Endothelial cell of umbilical vein (primary cell): ENCODE results near the gene SERF2. TPM values are rescaled to one million over a fixed set of nuclear protein-coding genes. Genes with fewer than 3 reads are reported as not detected.

Experiments
- BruUV-seq: library from RNA; stranded (reverse); fragments of 400-500 nt; replicated peaks from 2 replicates; lab custom pipeline; 2021; lab: Mats Ljungman, UMichigan
- CTCF ChIA-PET: fragments of 300-600, 350-600 bp; sonication (Branson Sonifier 250); formaldehyde crosslinking; loops from one replicate; lab custom pipeline; 2021; ENCODE audit warnings: antibody characterized with exemption, inconsistent platforms; lab: Charles Lee
- POLR2A ChIA-PET: fragments of 300-600, 350-600 bp; sonication (Branson Sonifier 250); formaldehyde crosslinking; loops from one replicate; lab custom pipeline; 2021; ENCODE audit warnings: antibody characterized with exemption, inconsistent platforms; lab: Charles Lee
- DNase-seq: peaks from one replicate; pipeline ENCODE4 v3.0.0-alpha.2; 2011; ENCODE audit warnings: low read depth, low spot score
- FAIRE-seq: peaks from 2 replicates; lab custom pipeline; 2011; peaks lifted over from hg19 to GRCh38; lab: Jason Lieb, UNC
- H2AFZ ChIP-seq: 2 replicates; pipeline ENCODE4 v1.6.0; 2012; ENCODE audit warnings: low read depth, low read length, control low read depth, inconsistent platforms
- H3K27ac ChIP-seq: 2 replicates; pipeline ENCODE4 v1.5.1; 2011; ENCODE audit warnings: low read depth, mild to moderate bottlenecking, control low read depth, low read length, moderate library complexity; ENCODE audit not compliant: insufficient read depth
- H3K27me3 ChIP-seq, 2 experiments: 2 replicates each; pipeline versions ENCODE4 v1.6.0 to v1.6.1; 2011; ENCODE audit warnings: low read length in 2 of 2, mixed read lengths in 1 of 2; ENCODE audit not compliant: control insufficient read depth in 2 of 2, insufficient read depth in 2 of 2
- H3K36me3 ChIP-seq, 2 experiments: 2 replicates in 1 of 2; 3 replicates in 1 of 2; pipeline ENCODE4 v1.5.1; 2011; ENCODE audit warnings: low read length in 2 of 2, mild to moderate bottlenecking in 1 of 2, moderate library complexity in 1 of 2; ENCODE audit not compliant: control insufficient read depth in 2 of 2, insufficient read depth in 2 of 2; ENCODE audit errors: extremely low read depth in 1 of 2
- H3K4me1 ChIP-seq: 3 replicates; pipeline ENCODE4 v1.5.1; 2011; ENCODE audit warnings: mild to moderate bottlenecking, low read length; ENCODE audit not compliant: control insufficient read depth, insufficient read depth; ENCODE audit errors: extremely low read depth
- H3K4me2 ChIP-seq: 2 replicates; pipeline ENCODE4 v1.6.1; 2011; ENCODE audit warnings: low read length, control low read depth, mixed read lengths; ENCODE audit not compliant: insufficient read depth
- H3K4me3 ChIP-seq, 3 experiments: fragments of 200-600 bp in 1 of 3; sonication (generic), shearing (Covaris generic) in 1 of 3; replicated peaks in 1 of 3; 2 replicates each; pipeline ENCODE4 v1.5.1; 2011 to 2016; ENCODE audit warnings: control low read depth in 3 of 3, low read length in 3 of 3, mild to moderate bottlenecking in 2 of 3, inconsistent platforms in 1 of 3, low read depth in 1 of 3, moderate library complexity in 1 of 3; ENCODE audit not compliant: insufficient read depth in 1 of 3
- H3K79me2 ChIP-seq: 2 replicates; pipeline ENCODE4 v1.6.0; 2012; ENCODE audit warnings: low read length, inconsistent platforms; ENCODE audit not compliant: control insufficient read depth, insufficient read depth
- H3K9ac ChIP-seq: replicated peaks from 2 replicates; pipeline ENCODE3; 2011; ENCODE audit warnings: low read length, control low read depth; ENCODE audit not compliant: insufficient read depth; ENCODE audit errors: extremely low read depth
- H3K9me1 ChIP-seq: replicated peaks from 3 replicates; pipeline ENCODE4 v1.6.0; 2011; ENCODE audit warnings: mild to moderate bottlenecking, low read length; ENCODE audit not compliant: control insufficient read depth, insufficient read depth; ENCODE audit errors: extremely low read depth
- H3K9me3 ChIP-seq: replicated peaks from 2 replicates; pipeline ENCODE4 v1.5.1; 2012; ENCODE audit warnings: low read length, inconsistent platforms; ENCODE audit not compliant: control insufficient read depth, insufficient read depth
- H4K20me1 ChIP-seq: replicated peaks from 2 replicates; pipeline ENCODE3; 2011; ENCODE audit warnings: mild to moderate bottlenecking, low read length; ENCODE audit not compliant: control insufficient read depth, insufficient read depth; ENCODE audit errors: extremely low read depth
- EZH2 ChIP-seq: IDR thresholded peaks from 2 replicates; pipeline ENCODE4 v1.6.1; 2012; ENCODE audit warnings: borderline replicate concordance, low read depth, mild to moderate bottlenecking, moderate library complexity, low read length, inconsistent platforms; ENCODE audit not compliant: severe bottlenecking
- FOS ChIP-seq: IDR thresholded peaks from 2 replicates; pipeline ENCODE4 v1.6.1; 2011; ENCODE audit warnings: mild to moderate bottlenecking, low read length, moderate library complexity, borderline replicate concordance; ENCODE audit not compliant: insufficient read depth
- GATA2 ChIP-seq: IDR thresholded peaks from 2 replicates; pipeline ENCODE4 v1.7.0; 2011; ENCODE audit warnings: low read depth, mild to moderate bottlenecking, moderate library complexity, mixed read lengths, low read length; ENCODE audit not compliant: insufficient read length, insufficient read depth
- JUN ChIP-seq: IDR thresholded peaks from 2 replicates; pipeline ENCODE4 v1.6.1; 2011; ENCODE audit warnings: borderline replicate concordance, low read depth; ENCODE audit not compliant: insufficient read length, insufficient read depth
- MAX ChIP-seq: IDR thresholded peaks from 2 replicates; pipeline ENCODE4 v1.6.1; 2011; ENCODE audit not compliant: insufficient read depth, insufficient read length
- MYC ChIP-seq: IDR thresholded peaks from one replicate; pipeline ENCODE4 v1.6.1; 2011; ENCODE audit warnings: mild to moderate bottlenecking, low read depth, low read length
- POLR2A ChIP-seq: IDR thresholded peaks from 2 replicates; pipeline ENCODE4 v1.6.1; 2012; ENCODE audit warnings: low read depth, mild to moderate bottlenecking, control low read depth, low read length
- POLR2AphosphoS5 ChIP-seq: IDR thresholded peaks from 2 replicates; pipeline ENCODE4 v1.6.1; 2012; ENCODE audit warnings: low read depth, mild to moderate bottlenecking, control low read depth, low read length, moderate library complexity; ENCODE audit not compliant: insufficient read depth
- dilution Hi-C: fragments of 300-500 bp; cut with MboI; formaldehyde crosslinking; loops from one replicate; pipeline ENCODE4 v1.15.0; 2019; ENCODE audit warnings: low sequenced_read_pairs; ENCODE audit not compliant: extremely low pct_ligation_motif_present
- intact Hi-C: fragments of 100-400 bp; cut with micrococcal nuclease; formaldehyde crosslinking; loops from one replicate; pipeline ENCODE4 v1.10.0; 2022
- polyA plus RNA-seq, 4 experiments: library from polyadenylated mRNA; depleted of rRNA in 3 of 4; stranded (reverse) in 3 of 4; unstranded in 1 of 4; fragments of >200 nt; gene quantifications; 2 replicates each; pipeline versions ENCODE4 v1.2.1 to v1.2.3, GENCODE V29; 2011 to 2012; ENCODE audit warnings: missing spikeins in 1 of 4
- total RNA-seq: library from RNA; stranded (reverse); gene quantifications from 2 replicates; pipeline ENCODE4 v1.2.3, GENCODE V29; 2021
- TF ChIP-seq, protein P1 (sequence below), 2 donors: IDR thresholded peaks; 1 replicate in 1 of 2; 2 replicates in 1 of 2; pipeline ENCODE4 v1.5.1; 2011; ENCODE audit warnings: low read length in 2 of 2, mild to moderate bottlenecking in 2 of 2, moderate library complexity in 2 of 2, control low read depth in 1 of 2, inconsistent platforms in 1 of 2, low read depth in 1 of 2; ENCODE audit not compliant: insufficient read depth in 1 of 2; ENCODE audit errors: extremely low read depth in 1 of 2

Gene SERF2
- total and polyA plus RNA-seq, 2 donors (not counting 3 experiments of a cell fraction or from before 2014, with no cell fraction given), result 970 to 1,481 TPM

GRCh38 chr15:43751885-43752284 is 40.2 kb upstream of the SERF2 start:
- Histone ChIP-seq H3K9ac (no peak overlapping the region), H2AFZ (no peak overlapping the region), H3K27me3 (no peaks in the 10 kb centered on the region), H3K9me1 (no peaks in the 10 kb centered on the region), H3K9me3 (no peaks in the 10 kb centered on the region), H3K79me2 (peaks cover 94% of the 10 kb centered on the region), H3K27ac (no peak overlapping the region), H4K20me1 (peaks cover 14% of the 10 kb centered on the region), H3K4me1 (peaks cover 4% of the 10 kb centered on the region), H3K36me3 (peaks cover 7 to 23% of the 10 kb centered on the region in 2 experiments), H3K4me3 (no peak overlapping the region), H3K4me2 (no peak overlapping the region)
- no peak for FAIRE-seq
- BruUV-seq, result no TSS peak
- intact Hi-C loops (no loop called here), dilution Hi-C loops (no loop called here)
- no peak for DNase-seq
- no peak for TF ChIP-seq GATA2
- TF ChIP-seq EZH2, result no peak
- TF ChIP-seq FOS, result no peak
- TF ChIP-seq, protein P1, sequence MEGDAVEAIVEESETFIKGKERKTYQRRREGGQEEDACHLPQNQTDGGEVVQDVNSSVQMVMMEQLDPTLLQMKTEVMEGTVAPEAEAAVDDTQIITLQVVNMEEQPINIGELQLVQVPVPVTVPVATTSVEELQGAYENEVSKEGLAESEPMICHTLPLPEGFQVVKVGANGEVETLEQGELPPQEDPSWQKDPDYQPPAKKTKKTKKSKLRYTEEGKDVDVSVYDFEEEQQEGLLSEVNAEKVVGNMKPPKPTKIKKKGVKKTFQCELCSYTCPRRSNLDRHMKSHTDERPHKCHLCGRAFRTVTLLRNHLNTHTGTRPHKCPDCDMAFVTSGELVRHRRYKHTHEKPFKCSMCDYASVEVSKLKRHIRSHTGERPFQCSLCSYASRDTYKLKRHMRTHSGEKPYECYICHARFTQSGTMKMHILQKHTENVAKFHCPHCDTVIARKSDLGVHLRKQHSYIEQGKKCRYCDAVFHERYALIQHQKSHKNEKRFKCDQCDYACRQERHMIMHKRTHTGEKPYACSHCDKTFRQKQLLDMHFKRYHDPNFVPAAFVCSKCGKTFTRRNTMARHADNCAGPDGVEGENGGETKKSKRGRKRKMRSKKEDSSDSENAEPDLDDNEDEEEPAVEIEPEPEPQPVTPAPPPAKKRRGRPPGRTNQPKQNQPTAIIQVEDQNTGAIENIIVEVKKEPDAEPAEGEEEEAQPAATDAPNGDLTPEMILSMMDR (IDR thresholded peaks at IDR 0.05; ENCODE audit: extremely low read depth in 1 of 2, insufficient read depth in 1 of 2, low read depth in 1 of 2, low read length in 2 of 2), result no peak
- no peak for TF ChIP-seq MAX
- no peak for TF ChIP-seq POLR2A
- no peak for TF ChIP-seq MYC
- no peak for TF ChIP-seq JUN
- TF ChIP-seq POLR2AphosphoS5, result no peak
- CTCF ChIA-PET, result interaction anchor here (1.0 kb wide), 1 partner anchor 25 kb away, joined by 4 read pairs; the partner anchor contains the start of gene ELL3
- POLR2A ChIA-PET, result no interaction called here
